NCI-H1105 treated with DMSO at 0.1 percent for 48 hours (cell line): ENCODE data around the gene MASP1.
A peak's percentile ranks its signal among the peaks of the same experiment; 100 is the strongest.
"Not testable (repeated sequence)": the region's sequence is repeated elsewhere in the genome, so short reads cannot be mapped to it uniquely, and the experiment has no call there.

Source experiments
- DNase-seq: peaks from one replicate; lab custom pipeline; 2025; lab: John Stamatoyannopoulos, UW

MASP1 gene

GRCh38 chr3:187227658-187228258 is 63.8 kb downstream of the MASP1 start:
- DNase-seq, result no peak

DNA sequence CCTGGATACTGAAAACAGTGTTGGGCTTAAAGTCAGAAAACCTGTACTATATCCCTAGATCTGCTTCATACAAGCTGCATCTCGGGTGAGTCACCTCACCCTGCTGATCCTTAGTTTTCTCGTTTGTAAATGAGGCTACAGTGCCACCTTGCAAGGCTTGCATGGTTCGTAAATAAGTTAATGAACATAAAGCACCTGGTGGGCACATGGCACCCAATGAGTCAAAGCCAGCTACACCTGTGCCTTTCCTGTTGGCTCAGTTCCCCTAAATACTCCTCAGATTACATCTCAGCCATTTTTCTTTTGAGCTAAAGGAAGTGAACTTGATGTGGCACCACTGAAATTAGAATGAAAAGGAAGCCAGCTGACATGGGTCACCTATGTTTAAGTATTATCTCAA is 67.7 kb downstream of the MASP1 start:
- peak; percentile 32 for DNase-seq

- no peak for DNase-seq
Observed at GRCh38 chr3:187222801-187223200, 68.7 kb downstream of the MASP1 start.

DNA sequence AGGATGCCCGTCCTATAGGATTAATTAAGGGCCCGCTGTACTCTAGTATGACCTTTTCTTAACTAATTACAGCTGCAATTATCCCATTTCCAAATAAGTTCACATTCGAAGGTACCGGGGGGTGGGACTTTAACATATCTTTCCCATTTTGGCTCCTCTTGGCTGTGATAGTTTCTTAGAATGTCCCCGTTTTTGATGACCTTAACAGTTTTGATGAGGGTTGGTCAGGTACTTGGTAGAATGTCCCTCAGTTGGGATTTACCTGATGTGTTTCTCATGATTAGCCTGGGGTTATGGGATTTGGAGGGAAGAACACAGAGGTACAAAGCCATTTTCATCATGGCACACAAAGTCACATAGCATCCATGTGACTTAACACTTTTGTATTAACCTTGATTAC is 76.1 kb downstream of the MASP1 start:
- DNase-seq, result no peak

GRCh38 chr3:187213616-187214015 is 77.9 kb downstream of the MASP1 start:
- DNase-seq, result no peak

DNA sequence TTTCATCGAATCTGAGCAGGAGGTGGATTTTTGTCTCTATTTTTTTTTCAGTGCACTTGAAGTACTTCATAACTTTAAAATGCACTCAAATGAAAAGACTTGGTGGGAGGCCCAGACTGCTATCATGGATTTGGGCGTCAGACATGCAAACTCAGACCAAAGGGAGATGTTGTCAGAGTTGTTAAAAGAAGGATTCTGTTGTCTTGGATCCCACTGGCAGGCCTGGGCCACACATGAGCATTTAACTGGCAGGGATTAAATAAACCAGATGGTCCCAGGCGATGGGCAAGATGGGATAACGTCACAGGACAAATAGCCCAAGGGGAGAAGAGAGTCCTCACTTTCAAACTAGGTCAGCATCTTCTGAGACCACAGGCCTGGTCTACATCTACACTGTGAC is 78.8 kb downstream of the MASP1 start:
- no peak for DNase-seq

DNA sequence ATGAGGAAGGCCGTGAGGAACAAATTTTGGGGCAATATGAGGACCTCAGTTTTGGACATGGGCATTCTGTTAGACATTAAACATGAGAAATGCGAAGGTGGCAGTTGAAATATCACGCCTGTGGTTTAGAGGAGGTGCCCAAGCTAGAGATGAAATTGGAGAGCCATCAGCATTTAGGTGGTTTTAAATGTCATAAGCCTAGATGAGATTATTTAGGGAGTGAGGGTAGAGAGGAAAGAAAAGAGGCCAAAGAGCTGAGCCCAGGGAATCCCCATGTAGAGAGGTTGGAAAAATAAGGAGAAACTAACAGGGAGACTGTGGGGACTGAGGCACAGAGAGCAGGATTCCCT is 79.4 kb downstream of the MASP1 start:
- DNase-seq, result no peak

- no peak for DNase-seq
Observed at GRCh38 chr3:187211532-187212195, 79.9 kb downstream of the MASP1 start.

DNA sequence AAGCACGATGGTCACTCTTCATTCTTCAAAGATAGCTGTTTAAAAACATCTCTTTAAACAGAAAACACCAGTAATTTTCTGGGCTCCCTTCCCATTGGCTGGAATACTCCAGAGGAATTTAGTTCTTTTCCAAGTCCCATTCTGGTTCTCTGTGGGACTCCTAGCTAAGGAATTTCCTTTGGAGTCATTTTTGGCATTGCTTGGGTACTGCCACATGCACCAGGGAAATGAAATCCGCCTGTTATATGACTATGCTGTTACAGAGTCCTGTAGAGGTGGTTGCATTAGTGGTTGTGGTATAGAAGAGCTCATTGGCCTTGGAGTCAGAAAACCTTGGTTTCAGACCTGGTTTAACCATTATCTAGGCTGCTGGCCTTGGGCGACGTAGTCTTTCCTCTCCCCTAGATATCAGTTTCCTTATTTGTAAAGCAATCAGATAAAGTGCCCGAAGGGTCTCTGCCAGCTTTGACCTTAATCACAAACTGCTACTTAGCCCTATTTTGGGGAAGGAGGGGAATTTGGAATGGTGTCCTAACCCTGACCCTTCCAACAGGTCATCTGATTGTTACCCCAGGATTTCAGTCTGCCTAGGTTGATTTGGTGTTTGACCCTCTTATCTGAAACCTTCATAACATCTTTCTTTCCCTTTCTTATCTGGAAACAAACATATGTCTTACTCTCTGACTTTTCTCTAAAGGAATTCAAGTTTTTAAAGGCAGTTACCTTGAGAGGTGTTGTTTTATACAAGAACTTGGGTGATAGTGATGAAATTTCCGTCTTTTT is 80.8 kb downstream of the MASP1 start:
- no peak for DNase-seq

- no peak for DNase-seq
Observed at GRCh38 chr3:187210091-187210490, 81.4 kb downstream of the MASP1 start.

DNA sequence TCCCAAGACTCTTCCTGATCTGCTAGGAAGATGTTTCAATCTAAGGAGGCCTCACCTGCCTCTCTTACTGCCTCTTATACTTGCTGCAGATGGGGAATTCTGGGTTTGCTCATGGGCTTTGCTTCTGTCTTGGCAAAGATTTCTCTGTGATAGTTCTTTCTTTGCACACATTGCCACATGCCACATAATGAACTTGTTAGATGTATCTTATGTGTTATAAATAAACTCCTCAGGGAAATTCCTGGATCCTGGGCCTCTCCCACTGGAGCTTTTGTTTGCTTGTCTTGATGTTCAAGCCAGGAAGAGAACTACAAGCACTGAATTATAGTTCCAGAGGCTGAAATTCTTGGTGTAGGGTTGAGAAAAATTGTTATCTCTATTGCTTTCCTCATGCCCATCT is 82.0 kb downstream of the MASP1 start:
- DNase-seq, result no peak

GRCh38 chr3:187208159-187208558 is 83.4 kb downstream of the MASP1 start:
- DNase-seq, result peak; percentile 98

- DNase-seq, result no peak
Observed at GRCh38 chr3:187207624-187208023, 83.9 kb downstream of the MASP1 start.

GRCh38 chr3:187207062-187207461 is 84.5 kb downstream of the MASP1 start:
- DNase-seq, result no peak

GRCh38 chr3:187205683-187206082 is 85.9 kb downstream of the MASP1 start:
- DNase-seq, result no peak

- not testable (repeated sequence) for DNase-seq
Observed at GRCh38 chr3:187199463-187200050, 92.0 kb downstream of the MASP1 start.

DNA sequence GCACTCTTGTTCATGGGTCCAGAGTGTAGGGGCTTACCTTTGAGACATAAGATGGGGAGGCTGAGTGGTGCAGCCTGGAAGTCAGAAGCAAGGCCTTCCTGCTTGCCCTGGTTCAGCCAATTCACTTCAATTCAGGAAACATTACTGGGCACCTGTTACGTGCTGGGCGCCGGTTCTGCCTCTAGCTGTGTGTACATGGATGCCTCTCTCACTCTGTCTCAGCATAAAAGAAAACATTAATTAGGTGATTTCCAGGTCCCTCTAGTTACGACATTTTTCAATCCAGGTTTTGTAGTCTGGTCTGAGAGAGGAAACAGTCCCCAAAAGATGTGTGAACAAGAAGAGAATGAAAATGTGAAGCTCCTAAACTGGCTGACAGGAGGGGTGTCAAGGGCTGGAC is 93.0 kb downstream of the MASP1 start:
- DNase-seq, result no peak

DNA sequence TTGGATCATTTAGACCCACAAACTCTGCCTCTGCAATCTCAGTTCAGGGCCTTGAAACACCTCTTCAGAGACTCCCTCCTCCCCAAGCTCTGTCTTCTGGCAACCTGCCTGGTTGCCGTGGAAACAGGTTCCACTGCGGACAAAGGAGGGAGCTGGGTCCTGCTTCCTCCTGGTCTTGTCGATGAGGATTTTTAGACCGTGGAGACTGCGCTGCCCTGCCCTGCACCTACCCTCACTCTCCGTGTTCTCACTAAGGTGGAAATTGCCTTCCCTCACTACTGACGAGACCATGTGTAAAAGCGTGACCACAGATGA is 94.2 kb downstream of the MASP1 start, which contains the start of gene RTP1:
TSS of gene RTP1 (plus strand) at position 152 of the 315 bp plus-strand sequence. CDS start at position 182, 30 bp downstream.
- peak; percentile 76 for DNase-seq

DNA sequence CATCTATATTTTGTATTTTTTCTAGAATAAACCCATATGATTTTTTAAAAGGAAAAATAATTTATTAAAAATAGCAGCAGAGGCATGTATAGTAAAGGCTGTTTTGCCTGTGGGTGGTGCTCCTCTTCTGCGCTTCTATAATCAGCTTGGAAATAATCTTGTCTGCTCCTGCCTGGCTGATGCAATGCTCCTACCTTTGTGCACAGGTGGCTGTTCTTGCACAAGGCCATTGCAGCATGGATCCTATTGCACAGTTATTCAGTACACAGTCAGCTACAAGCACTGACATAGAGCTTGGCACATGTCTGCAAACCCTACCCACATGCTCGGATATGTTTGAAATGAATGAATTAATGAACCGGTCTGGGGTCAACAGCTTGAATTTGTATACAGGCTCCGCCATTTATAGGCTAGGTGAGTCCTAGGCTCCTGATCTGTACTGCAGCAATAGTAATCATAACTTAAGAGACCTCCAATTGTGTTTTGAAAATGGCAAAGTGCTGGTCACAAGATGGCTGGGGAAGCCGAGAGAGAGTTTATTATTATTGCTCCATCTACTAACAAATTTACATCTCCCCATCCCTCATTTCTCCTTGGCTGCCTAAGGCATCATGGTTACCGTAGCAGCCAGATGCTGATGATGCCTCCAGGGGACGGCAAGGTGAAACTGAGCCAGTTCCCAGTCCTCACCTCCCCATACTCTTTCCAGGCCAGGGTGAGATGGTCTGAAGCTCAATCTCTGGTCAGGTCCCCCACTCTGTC is 94.8 kb downstream of the MASP1 start:
- DNase-seq, result no peak

DNA sequence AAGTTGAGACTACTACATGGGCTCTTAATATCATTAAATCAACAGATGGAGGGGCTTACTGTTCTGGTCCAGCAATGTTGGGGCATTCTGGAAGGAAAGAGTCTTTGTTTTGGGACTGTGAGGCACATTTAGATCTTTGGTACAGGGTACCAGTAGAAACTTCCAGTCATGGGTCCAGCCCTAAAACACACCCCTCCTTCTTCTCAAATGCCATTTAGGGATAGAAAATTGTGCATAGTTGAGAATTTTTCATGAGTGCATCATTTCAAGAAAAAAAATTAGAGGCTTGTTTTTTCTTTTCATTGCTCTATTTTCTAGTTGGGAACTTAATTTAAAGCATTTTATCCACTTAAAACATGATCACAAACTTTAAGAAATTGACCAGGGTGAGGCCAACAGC is 98.4 kb downstream of the MASP1 start:
- no peak for DNase-seq

- DNase-seq, result no peak
Observed at GRCh38 chr3:187191271-187191670, 100.3 kb downstream of the MASP1 start.

GRCh38 chr3:187188931-187189330 is 102.6 kb downstream of the MASP1 start:
- DNase-seq, result no peak
